Mononuclear cell (primary cell): ENCODE results near the gene SLC38A1. TPM values are rescaled to one million over a fixed set of nuclear protein-coding genes. Genes with fewer than 3 reads are reported as not detected.
"Not testable (repeated sequence)": the region's sequence is repeated elsewhere in the genome, so short reads cannot be mapped to it uniquely, and the experiment has no call there.

Source experiments
- H3K27me3 ChIP-seq: 2 replicates; pipeline ENCODE4 v1.6.0; 2011; ENCODE audit warnings: low read length, control low read depth; ENCODE audit not compliant: insufficient read depth
- H3K4me1 ChIP-seq: 2 replicates; pipeline ENCODE4 v1.5.1; 2011; ENCODE audit warnings: mild to moderate bottlenecking, low read length, control low read depth; ENCODE audit not compliant: insufficient read depth
- H3K4me3 ChIP-seq: 2 replicates; pipeline ENCODE4 v1.5.1; 2011; ENCODE audit warnings: mild to moderate bottlenecking, low read length, moderate library complexity
- H3K9me3 ChIP-seq: 2 replicates; pipeline ENCODE4 v1.5.1; 2011; ENCODE audit warnings: low read depth, mild to moderate bottlenecking, control low read depth, low read length
- total RNA-seq: library from RNA; depleted of rRNA; stranded (reverse); fragments of >200 nt; gene quantifications from one replicate; pipeline ENCODE4 v1.2.3, GENCODE V29; 2012

The SLC38A1 gene
- total RNA-seq, 1 donor = 308 TPM

DNA sequence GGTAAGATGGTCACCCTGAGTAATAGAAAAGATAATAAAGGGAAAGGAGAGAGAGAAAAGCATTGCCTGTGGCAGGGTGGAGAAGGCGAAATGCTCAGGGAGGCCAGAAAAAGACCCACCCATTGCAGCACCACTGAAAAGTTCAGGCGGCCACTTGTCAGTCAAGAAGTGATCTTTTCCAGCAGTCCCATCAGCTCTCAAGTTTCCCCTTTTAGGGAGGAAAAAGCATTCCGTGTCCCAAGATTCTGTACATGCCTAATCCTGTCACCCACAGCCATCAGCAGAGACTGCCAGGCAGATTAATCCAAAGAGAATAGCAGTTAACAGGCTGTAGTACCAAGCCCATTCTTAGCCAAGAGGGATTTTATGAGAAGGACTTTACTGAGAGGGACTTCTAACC is 11.9 kb downstream of the SLC38A1 start:
- H3K27me3 ChIP-seq = no peaks in the 10 kb centered on the region
- peaks cover 44% of the 10 kb centered on the region for H3K4me1 ChIP-seq
- no peaks in the 10 kb centered on the region for H3K9me3 ChIP-seq
- no peak overlapping the region for H3K4me3 ChIP-seq

- peaks cover 20% of the 10 kb centered on the region for H3K4me1 ChIP-seq
- H3K4me3 ChIP-seq = no peak overlapping the region
- no peaks in the 10 kb centered on the region for H3K27me3 ChIP-seq
- no peaks in the 10 kb centered on the region for H3K9me3 ChIP-seq
Measured at GRCh38 chr12:46253544-46254162, 15.2 kb downstream of the SLC38A1 start.

GRCh38 chr12:46251994-46252393 is 16.8 kb downstream of the SLC38A1 start:
- not testable (repeated sequence) for H3K4me3 ChIP-seq, H3K4me1 ChIP-seq, H3K27me3 ChIP-seq

DNA sequence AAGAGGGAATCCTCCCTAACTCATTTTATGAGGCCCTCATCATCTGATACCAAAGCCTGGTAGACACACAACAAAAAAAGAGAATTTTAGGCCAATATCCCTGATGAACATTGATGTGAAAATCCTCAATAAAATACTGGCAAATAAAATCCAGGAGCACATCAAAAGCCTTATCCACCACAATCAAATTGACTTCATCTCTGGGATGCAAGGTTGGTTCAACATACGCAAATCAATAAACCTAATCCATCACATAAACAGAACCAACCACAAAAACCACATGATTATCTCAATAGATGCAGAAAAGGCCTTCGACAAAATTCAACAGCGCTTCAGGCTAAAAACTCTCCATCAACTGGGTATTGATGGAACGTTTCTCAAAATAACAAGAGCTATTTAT is 18.9 kb downstream of the SLC38A1 start:
- H3K4me1 ChIP-seq, H3K9me3 ChIP-seq, H3K4me3 ChIP-seq, H3K27me3 ChIP-seq: not testable (repeated sequence)

More at GRCh38 chr12:46251994-46252393, 16.8 kb downstream of the SLC38A1 start:
- H3K9me3 ChIP-seq = not testable (repeated sequence)

- no peak overlapping the region for H3K4me3 ChIP-seq
- H3K4me1 ChIP-seq = peaks cover 8% of the 10 kb centered on the region
- no peaks in the 10 kb centered on the region for H3K9me3 ChIP-seq
- no peaks in the 10 kb centered on the region for H3K27me3 ChIP-seq
Measured at GRCh38 chr12:46246021-46246700, 22.7 kb downstream of the SLC38A1 start.

DNA sequence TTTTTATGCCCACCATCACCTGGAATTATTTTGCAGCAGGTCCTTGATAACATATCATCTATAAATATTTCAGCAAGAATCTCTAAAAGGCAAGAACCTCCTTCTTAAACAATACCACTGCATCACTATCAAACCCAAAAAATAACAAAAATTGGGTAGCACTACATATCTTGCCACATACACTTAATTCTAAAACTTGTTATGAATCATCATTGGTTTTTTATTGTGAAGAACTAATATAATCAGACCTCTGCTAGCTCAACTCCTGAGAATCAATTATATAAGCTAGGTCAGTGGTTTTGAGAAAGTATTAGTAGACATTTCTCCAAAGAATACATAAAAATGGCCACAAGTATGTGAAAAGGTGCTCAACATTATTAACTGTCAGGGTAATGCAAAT is 23.8 kb downstream of the SLC38A1 start:
- H3K4me1 ChIP-seq = peaks cover 8% of the 10 kb centered on the region
- H3K27me3 ChIP-seq = no peaks in the 10 kb centered on the region
- H3K9me3 ChIP-seq = no peaks in the 10 kb centered on the region
- no peak overlapping the region for H3K4me3 ChIP-seq

DNA sequence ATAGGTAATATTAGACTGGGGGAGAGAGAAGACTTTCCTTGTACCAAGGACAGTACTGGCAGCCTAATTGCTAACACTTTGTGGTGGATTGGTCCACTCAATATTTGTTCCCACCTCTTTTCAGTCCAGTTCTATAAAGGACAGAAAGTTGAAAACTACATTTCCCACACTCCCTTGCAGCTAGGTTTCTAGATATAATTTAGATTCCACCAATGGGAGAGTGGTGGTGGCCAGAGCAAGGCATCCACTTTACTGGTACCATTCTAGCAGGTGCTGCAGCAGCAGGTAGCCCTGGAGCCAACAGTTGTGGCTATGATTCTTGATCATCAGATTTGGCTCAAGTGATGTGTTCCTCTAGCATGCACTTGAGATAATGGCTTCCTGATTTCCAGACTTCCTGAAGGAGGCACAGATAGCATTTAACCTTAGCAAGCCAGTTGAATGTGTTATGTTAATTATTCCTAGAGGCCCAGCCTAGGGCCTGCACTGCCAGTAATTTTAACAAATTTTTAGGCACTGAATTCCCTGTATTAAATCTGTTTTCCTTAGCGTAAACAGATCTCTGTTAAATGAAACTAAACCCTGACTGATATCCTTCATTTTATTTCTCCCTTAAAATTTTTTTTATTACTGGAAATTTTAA is 24.4 kb downstream of the SLC38A1 start:
- Histone ChIP-seq H3K27me3 (no peaks in the 10 kb centered on the region), H3K9me3 (no peaks in the 10 kb centered on the region), H3K4me3 (no peak overlapping the region), H3K4me1 (peaks cover 8% of the 10 kb centered on the region)

GRCh38 chr12:46242569-46242968 is 26.3 kb downstream of the SLC38A1 start:
- H3K4me1 ChIP-seq = peaks cover 14% of the 10 kb centered on the region
- no peak overlapping the region for H3K4me3 ChIP-seq
- no peaks in the 10 kb centered on the region for H3K27me3 ChIP-seq
- no peaks in the 10 kb centered on the region for H3K9me3 ChIP-seq

DNA sequence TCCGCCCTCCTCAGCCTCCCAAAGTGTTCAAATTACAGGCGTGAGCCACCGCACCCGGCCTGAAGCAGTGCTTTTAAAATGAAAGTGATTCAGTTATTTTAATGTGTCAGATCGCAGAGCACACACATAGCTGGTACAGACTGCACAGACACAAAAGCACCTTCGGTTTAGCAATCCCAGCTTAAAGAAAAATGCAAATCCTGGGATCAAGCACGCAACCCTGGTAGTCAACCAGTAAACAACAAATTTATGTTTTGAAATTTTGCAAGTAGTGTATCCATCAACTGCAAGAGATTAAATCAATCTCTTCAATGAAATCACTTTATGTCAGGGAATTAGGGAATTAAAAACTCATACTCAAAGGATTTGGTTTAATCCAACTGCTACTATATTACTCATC is 28.4 kb downstream of the SLC38A1 start:
- Histone ChIP-seq H3K9me3 (no peaks in the 10 kb centered on the region), H3K4me3 (no peak overlapping the region), H3K4me1 (peaks cover 22% of the 10 kb centered on the region), H3K27me3 (no peaks in the 10 kb centered on the region)

DNA sequence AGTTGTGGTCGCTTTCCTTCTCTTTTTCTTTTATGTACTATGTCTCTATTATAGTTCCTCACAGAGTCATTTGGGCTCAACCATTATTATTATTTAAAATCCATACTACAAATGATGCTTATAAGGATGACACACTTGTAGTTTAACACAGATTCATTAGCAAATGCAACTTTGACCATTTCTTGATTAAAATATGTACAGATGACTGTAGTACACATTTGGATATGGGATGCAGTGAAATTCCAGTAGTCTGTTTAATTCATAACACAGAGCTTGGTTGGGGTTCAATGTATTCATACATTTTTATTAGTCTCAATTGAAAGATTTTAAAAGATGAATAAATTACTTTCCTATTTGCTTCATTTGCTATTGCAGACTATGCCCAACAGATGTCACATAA is 30.0 kb downstream of the SLC38A1 start:
- Histone ChIP-seq H3K4me1 (peaks cover 24% of the 10 kb centered on the region), H3K9me3 (no peaks in the 10 kb centered on the region), H3K4me3 (no peak overlapping the region), H3K27me3 (no peaks in the 10 kb centered on the region)

DNA sequence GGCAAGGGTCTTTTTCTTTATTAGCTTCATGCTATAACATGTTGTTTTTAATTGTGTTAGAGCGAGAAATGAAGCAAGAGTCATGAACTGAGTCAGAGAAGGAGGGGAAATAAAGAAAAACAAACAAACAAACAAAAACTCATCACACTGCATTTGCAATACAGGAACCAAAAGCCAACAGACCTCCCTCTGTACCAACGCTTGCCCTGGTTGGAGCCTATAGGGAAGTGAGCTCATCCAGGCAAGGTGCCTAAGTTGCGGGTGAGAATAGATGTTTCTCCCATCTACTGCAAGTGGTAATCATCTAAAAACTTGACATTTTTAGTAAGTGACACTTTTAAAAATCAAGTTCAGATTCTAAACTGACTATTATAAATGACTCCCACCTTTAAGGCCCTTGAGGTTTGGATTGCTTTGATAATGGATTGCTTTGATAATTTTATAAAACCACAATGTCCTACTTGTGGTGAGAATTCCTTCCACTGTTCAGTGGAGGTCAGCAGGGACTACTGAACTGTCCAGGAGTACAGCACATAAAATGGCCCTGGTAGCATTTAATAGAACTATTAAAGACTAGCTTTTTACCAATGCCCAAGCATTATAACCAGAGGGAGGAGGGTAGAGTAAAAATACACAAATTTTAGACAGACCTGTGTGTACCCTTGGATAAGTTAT is 31.3 kb downstream of the SLC38A1 start:
- Histone ChIP-seq H3K4me1 (peaks cover 30% of the 10 kb centered on the region), H3K27me3 (no peaks in the 10 kb centered on the region), H3K4me3 (no peak overlapping the region), H3K9me3 (no peaks in the 10 kb centered on the region)

DNA sequence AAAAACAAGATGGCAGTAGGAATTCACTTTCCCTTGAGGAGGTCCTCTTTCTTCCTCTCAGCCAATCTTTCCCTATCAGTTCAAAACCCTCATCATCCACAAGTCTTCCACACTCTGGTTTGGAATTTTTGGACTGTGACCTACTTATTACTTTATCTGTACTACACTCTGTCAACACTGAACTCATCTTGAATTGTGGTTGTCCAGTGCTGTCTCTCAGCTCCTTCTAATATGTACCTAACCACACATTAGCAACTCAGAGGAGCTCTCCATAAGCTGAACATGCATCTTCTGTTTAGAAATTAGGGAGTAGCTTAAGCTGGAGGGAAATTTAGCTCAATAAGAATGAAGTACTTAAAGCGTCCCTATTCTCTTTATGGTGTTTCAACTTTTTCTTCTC is 34.8 kb downstream of the SLC38A1 start:
- no peaks in the 10 kb centered on the region for H3K27me3 ChIP-seq
- H3K4me3 ChIP-seq = no peak overlapping the region
- H3K9me3 ChIP-seq = no peaks in the 10 kb centered on the region
- peaks cover 35% of the 10 kb centered on the region for H3K4me1 ChIP-seq

- H3K9me3 ChIP-seq = no peaks in the 10 kb centered on the region
- peaks cover 34% of the 10 kb centered on the region for H3K4me1 ChIP-seq
- no peaks in the 10 kb centered on the region for H3K27me3 ChIP-seq
- H3K4me3 ChIP-seq = no peak overlapping the region
Measured at GRCh38 chr12:46233423-46233822, 35.4 kb downstream of the SLC38A1 start.

GRCh38 chr12:46230983-46231382 is 37.9 kb downstream of the SLC38A1 start:
- H3K9me3 ChIP-seq = no peaks in the 10 kb centered on the region
- no peak overlapping the region for H3K4me3 ChIP-seq
- peaks cover 34% of the 10 kb centered on the region for H3K4me1 ChIP-seq
- H3K27me3 ChIP-seq = no peaks in the 10 kb centered on the region

DNA sequence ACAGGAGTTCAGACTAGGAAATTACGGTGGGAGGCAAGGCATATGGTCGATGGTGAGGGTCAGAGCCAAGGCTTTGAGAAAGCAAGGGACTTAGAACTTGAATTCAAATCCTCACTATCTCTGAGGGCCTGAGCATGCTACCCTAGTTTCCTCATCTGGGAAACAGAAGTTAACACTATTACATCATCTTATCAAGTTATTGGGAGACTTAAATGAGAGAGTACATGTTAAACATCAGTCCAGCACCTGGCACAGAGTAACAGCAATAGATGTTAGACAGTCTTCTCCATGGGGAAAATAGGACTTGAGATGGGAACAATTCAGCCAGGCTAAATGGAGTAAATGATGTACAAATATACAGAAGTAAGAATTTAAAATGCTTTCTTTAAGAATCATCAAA is 38.5 kb downstream of the SLC38A1 start:
- Histone ChIP-seq H3K4me1 (peaks cover 37% of the 10 kb centered on the region), H3K9me3 (no peaks in the 10 kb centered on the region), H3K4me3 (no peak overlapping the region), H3K27me3 (no peaks in the 10 kb centered on the region)
